GM19395 (cell line): ENCODE measurements around the gene CAPN7.
A peak's percentile ranks its signal among the peaks of the same experiment; 100 is the strongest.
"Not testable (repeated sequence)": the region's sequence is repeated elsewhere in the genome, so short reads cannot be mapped to it uniquely, and the experiment has no call there.

ENCODE experiments used
- ATAC-seq: cut with Tn5 transposase; IDR thresholded peaks from one replicate; pipeline ENCODE4 v1.9.1; 2021; ENCODE audit warnings: mild to moderate bottlenecking, moderate library complexity; ENCODE audit not compliant: unreplicated experiment

Gene CAPN7

GRCh38 chr3:15205934-15206661 is at the start of gene CAPN7:
Gene CAPN7, plus strand, starts transcription at chr3:15206246. Its CDS starts 250 bp downstream, at chr3:15206496.
- peak; percentile 86 for ATAC-seq

- ATAC-seq: no peak
Observed at GRCh38 chr3:15157441-15157840, 48.6 kb upstream of the CAPN7 start.

DNA sequence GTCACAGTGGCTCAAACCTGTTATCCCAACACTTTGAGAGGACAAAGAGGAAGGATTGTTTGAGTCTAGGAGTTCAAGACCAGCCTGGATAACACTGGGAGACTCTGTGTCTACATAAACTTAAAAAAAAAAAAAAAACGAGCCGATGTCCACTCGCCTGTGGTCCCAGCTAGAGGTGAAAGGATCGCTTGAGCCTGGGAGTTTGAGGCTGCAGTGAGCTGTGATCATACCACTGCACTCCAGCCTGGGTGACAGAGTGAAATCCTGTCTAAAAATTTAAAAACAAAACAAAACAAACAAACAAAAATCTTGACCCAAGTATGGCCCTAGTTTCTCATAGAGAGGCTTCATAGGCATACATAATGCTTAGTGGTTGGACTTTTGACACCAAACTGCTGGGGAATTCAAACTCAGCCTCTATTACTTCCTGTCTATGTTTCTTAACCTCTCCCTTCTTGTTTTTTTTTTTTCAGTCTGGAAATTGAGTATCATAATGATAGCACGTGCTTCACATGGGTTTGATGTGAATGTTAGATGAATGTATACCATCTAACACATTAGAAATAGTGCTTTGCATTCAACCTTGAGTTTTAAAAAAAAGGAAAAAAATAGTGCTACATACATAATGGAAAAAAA is 46.4 kb upstream of the CAPN7 start:
- no peak for ATAC-seq

GRCh38 chr3:15160662-15161061 is 45.4 kb upstream of the CAPN7 start:
- no peak for ATAC-seq

GRCh38 chr3:15161133-15161532 is 44.9 kb upstream of the CAPN7 start:
- ATAC-seq: no peak

DNA sequence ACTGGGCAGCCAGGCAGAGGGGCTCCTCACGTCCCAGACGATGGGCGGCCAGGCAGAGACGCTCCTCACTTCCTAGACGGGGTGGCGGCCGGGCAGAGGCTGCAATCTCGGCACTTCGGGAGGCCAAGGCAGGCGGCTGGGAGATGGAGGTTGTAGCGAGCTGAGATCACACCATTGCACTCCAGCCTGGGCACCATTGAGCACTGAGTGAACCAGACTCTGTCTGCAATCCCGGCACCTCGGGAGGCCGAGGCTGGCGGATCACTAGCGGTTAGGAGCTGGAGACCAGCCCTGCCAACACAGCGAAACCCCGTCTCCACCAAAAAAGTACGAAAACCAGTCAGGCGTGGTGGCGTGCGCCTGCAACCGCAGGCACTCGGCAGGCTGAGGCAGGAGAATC is 42.4 kb upstream of the CAPN7 start:
- ATAC-seq: not testable (repeated sequence)

DNA sequence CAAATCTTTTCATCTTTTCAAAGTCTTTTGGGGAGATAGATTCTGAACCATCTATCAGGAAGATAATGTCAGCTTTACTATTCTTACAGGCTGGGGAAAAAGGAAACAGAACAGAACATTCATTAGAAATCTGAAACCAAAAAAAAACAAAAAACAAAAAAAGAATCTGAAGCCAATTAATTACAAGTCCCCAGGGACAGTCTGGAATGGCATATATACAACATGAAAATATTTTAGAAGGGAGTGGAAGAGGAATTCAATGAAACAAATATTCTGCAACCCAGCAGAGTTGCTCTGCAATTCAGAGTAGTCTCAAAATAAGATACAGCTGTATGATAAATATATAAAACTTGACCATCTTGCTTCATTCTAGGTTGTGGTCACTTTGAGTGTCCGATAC is 41.7 kb upstream of the CAPN7 start:
- ATAC-seq: no peak

- no peak for ATAC-seq
Observed at GRCh38 chr3:15165061-15165460, 41.0 kb upstream of the CAPN7 start.

DNA sequence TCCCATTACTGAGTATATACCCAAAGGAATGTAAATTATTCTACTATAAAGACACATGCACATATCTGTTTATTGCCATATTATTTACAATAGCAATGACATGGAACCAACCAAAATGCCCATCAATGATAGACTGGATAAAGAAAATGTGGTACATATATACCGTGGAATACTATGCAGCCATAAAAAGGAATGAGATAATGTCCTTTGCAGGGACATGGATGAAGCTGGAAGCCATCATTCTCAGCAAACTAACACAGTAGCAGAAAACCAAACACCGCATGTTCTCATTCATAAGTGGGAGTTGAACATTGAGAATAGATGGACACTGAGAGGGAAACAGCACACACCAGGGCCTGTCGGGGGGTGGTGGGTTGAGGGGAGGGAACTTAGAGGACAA is 39.7 kb upstream of the CAPN7 start:
- ATAC-seq: not testable (repeated sequence)

DNA sequence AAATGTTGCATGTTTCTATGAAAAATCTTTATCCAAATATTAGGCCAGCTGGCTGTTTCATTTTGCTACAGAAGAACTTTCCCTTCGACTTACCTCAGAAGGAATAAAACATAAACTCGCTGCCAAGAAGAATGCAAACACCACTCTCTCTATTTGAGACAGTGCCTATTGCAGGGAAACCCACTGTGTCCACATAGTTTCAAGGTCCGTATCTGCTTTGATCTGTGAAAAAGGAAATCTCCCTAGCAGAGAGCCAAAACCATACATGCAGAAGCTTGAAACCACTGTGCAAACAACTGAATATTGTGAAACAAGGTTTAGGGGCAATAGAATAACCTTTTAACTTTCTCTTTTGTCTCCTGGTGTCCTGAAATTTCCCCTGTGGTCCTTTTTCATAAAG is 35.0 kb upstream of the CAPN7 start:
- no peak for ATAC-seq

GRCh38 chr3:15172806-15173205 is 33.2 kb upstream of the CAPN7 start:
- no peak for ATAC-seq

- no peak for ATAC-seq
Observed at GRCh38 chr3:15174953-15175352, 31.1 kb upstream of the CAPN7 start.

DNA sequence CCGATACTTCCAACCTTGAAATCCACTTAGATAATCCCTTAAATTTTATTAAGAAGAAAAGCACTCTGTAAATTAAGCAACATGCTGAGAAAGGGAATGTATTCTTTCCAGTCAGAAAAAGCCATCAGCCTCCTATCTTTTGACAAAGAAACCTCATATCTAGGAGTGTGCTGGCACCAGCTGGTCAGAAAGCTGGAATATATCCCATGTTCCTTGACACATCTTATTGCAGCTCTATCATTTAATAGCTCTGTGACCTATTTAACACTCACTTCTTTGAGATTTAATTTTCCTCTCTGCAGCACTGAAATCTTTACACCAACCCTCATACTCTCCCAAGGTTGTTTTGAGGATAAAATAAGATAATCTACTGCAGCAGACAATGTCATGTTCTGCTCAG is 30.4 kb upstream of the CAPN7 start:
- no peak for ATAC-seq

- ATAC-seq: peak; percentile 76
Observed at GRCh38 chr3:15180042-15180611, 25.9 kb upstream of the CAPN7 start.

GRCh38 chr3:15181511-15181910 is 24.5 kb upstream of the CAPN7 start:
- ATAC-seq: no peak

GRCh38 chr3:15181963-15182362 is 24.1 kb upstream of the CAPN7 start:
- no peak for ATAC-seq

DNA sequence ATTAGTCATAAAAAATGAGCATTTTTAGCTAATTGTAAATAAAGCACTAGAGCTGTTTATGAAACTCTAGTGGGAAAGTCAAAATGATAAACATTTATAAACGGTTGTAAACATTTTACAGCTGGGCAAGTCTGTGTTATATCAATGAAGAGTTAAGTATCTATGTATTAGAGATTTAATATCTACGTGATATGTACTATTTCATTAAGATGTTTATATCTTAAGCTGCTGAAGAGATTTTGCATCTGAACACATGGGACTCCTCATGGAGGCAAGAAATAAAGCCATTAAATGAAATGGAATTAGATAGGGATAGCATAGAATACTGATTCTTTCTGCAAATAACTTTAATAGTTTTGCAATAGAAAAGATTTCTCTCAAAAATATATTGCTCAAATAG is 23.0 kb upstream of the CAPN7 start:
- ATAC-seq: no peak

DNA sequence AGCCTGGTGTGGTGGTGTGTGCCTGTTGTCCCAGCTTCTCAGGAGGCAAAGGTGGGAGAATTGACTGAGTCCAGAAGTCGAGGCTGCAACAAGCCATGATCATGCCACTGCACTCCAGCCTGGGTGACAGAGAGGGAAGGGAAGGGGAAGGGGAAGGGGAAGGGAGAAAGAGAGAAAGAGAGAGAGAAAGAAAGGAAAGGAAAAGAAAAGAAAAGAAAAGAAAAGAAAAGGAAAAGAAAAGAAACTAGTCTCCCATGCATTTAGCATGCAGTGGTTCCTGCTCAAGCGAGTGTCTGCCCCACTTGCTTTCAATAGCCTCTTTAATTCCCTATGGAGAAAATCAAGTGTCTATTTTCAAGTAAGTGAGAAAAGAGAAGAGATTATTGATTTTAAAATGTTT is 20.6 kb upstream of the CAPN7 start:
- ATAC-seq: no peak

- no peak for ATAC-seq
Observed at GRCh38 chr3:15186101-15186476, 20.0 kb upstream of the CAPN7 start.

GRCh38 chr3:15186477-15187164 is 19.4 kb upstream of the CAPN7 start:
- ATAC-seq: not testable (repeated sequence)

- no peak for ATAC-seq
Observed at GRCh38 chr3:15197340-15198029, 8.6 kb upstream of the CAPN7 start.
